ENCODE results near the gene TRMT11.

Gene TRMT11

DNA sequence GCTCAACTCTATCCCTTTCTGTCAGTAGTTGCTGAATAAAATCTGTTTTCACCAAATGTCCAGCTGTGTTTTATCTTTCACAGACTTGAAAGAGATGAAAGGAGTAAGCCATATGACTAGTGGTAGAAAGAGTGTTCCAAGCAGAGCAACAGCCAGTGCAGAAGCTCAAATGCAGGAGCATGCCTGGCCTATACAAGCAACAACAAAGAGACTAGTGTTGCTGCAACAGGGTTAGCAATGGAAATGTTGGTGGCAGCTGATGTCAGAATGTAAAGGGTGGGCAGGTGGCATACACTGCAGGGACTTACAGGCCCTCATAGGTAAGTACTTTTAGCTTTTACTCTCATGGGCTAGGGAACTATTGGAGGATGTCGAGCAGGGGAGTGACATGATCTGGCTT, 35.0 kb upstream of the TRMT11 start:
- TF ChIP-seq, protein P1, sequence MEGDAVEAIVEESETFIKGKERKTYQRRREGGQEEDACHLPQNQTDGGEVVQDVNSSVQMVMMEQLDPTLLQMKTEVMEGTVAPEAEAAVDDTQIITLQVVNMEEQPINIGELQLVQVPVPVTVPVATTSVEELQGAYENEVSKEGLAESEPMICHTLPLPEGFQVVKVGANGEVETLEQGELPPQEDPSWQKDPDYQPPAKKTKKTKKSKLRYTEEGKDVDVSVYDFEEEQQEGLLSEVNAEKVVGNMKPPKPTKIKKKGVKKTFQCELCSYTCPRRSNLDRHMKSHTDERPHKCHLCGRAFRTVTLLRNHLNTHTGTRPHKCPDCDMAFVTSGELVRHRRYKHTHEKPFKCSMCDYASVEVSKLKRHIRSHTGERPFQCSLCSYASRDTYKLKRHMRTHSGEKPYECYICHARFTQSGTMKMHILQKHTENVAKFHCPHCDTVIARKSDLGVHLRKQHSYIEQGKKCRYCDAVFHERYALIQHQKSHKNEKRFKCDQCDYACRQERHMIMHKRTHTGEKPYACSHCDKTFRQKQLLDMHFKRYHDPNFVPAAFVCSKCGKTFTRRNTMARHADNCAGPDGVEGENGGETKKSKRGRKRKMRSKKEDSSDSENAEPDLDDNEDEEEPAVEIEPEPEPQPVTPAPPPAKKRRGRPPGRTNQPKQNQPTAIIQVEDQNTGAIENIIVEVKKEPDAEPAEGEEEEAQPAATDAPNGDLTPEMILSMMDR (IDR thresholded peaks at IDR 0.05): no peak
- Histone ChIP-seq H3K27ac (no peak overlapping the region), H3K4me3 (no peak overlapping the region)
- DNase-seq (ENCODE audit: low spot score): no peak

DNA sequence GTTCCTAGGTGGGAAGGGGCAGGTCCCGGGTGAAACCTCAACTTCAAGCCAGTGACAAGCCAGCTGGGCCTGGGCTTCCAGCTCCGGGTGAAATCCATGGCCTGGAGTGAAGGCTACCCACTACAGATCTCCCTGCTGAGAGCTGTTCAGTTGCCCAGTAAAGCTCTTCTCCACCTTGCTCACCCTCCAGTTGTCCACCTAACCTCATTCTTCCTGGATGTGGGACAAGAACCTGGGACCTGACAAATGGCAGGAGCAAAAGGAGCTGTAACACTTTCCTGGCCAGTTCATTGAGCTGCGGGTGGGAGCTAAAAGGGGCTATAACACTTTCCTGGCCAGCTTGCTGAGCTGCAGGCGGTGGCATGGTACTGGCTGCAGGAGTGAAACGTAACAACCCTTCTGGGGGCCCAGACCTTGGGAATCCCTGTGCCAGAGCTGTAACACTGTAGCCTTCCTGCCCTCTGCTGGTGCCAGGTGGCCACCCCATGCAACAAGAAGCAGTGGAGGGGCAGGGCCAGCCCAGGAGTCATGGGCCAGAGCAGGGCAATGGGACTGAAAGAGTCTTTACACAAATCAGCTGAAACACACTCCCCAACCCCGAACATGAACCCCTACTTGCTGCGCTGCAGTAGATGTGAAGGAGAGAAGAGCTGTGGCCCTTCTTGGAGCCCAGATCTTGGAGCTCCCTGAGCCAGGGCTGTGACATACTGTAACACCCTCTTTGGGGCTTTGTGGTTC, 33.4 kb upstream of the TRMT11 start:
- no peak for DNase-seq (ENCODE audit: low spot score)
- H3K27ac ChIP-seq: no peak overlapping the region
- TF ChIP-seq, protein P1 (IDR thresholded peaks at IDR 0.05): no peak
- H3K4me3 ChIP-seq: no peak overlapping the region

DNA sequence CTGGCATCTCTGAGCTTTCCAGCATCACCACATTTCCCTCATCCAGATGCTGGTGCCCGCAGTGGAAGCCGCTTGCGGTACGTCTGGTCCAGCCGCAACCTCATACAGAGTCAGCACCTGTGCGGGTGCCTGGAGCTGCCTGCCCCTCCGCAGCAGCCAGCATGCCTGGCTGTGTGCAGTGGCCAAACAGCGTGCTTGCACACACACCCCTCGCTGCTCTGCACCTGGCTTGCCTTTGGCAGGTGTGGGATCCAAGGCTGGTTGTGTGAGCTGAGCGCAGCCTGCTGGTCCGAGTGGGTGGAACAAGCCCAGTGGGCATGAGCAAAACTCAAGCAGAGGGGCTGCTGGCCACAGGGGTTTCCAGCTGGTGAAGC, 32.9 kb upstream of the TRMT11 start:
- no peak overlapping the region for H3K27ac ChIP-seq
- H3K4me3 ChIP-seq: no peak overlapping the region
- TF ChIP-seq, protein P1 (IDR thresholded peaks at IDR 0.05): no peak
- no peak for DNase-seq (ENCODE audit: low spot score)

DNA sequence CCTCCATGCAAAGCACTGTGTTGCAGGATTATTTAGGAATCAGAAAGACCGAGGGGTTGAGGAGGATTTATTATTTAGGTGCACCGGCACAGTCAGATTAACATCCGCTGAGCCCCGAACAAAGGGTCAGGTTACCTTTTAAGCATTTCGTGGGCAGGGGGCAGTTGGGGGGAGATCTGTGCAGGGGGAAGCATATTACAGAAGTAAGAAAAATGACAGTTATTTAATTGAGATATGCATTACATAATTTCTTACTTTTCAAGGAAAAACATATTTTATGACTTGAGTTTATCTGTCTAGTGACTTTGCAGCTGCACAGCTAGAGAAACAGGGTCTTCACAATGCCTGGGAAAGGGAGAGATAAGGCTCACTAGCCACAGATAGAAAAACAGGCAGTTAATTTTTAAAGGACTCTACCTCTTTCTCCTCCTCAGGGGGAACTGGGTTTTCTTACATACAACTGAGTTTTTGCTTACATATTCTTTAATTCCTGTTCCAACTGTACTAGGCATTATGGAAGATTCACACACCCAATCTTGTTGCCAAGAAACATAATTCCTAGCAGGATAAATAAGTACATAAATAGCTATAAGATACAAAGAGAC, 31.5 kb upstream of the TRMT11 start:
- no peak overlapping the region for H3K4me3 ChIP-seq
- no peak overlapping the region for H3K27ac ChIP-seq
- TF ChIP-seq, protein P1 (IDR thresholded peaks at IDR 0.05): no peak
- DNase-seq (ENCODE audit: low spot score): no peak

DNA sequence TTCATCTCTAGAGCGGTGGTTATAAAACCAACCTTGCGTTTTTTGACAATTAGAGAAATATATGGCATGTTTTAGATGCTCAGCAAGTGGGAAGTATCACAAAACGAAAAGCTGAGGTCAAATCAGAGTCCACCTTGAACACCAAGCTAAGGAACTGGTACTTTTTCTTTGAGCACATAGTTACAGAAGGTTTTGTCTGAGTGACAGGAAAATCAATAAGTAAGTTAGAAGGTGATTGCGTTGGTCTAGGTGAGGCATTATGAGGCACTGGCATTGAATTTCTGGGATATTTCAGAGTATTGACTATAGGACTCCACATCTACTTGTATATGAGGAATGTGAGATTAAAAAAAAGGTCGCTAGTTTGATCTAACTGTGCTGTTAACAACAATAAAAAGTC, 30.4 kb upstream of the TRMT11 start:
- no peak for DNase-seq (ENCODE audit: low spot score)
- TF ChIP-seq, protein P1 (IDR thresholded peaks at IDR 0.05): no peak
- Histone ChIP-seq H3K4me3 (peak overlapping the region; percentile 99), H3K27ac (peak overlapping the region in 1 of 2 donors; percentile 95)

DNA sequence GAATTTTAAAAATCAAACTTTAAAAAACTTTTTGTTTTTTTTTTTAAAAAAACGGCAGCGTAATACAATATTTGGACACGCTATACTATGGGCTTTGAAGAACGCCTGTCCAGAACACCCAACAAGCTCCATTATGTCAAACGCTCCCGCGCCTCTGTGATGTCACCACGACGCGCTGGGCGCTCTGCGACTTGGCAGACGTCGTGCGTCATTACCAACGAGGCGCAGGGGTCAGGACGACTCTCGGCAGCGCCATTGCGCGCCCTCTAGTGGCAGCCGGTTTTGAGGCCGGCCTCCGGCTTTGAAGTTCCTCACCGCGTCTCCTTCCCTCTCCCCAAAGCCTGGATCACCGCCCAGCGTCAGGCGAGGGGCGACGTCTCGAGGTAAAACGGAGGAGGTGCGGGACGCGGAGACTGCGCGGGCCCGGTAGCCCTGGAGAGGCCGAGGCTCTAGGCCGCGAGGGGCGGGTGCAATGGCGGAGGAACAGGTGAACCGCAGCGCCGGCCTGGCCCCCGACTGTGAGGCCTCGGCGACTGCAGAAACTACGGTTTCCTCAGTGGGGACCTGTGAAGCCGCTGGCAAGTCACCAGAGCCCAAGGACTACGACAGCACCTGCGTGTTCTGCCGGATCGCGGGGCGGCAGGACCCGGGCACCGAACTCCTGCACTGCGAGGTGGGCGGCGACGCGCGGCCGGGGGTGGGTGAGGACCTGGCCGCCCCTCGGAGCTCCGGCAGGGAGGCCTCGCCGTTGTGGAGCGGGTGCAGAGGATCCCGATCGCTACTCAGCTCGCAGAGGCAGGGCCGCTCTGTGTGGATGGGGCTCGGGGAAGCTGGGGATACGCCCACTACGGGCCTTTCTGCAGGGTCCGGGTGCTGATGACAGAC, 29.6 kb upstream of the TRMT11 start, which contains the start of gene HINT3:
TSS of gene HINT3 (plus strand) at position 265 of the 885 bp plus-strand sequence. CDS start at position 473, 208 bp downstream.
- Histone ChIP-seq H3K27ac (peak within 1 kb of the TSS; percentile 95 to 96), H3K4me3 (peak within 1 kb of the TSS; percentile 99)
- DNase-seq (ENCODE audit: low spot score): peak; percentile 97
- TF ChIP-seq, protein P1 (IDR thresholded peaks at IDR 0.05): peak; percentile 89

Data from coronary artery (tissue), 2 donors.